Stimulated activated CD4-positive, alpha-beta T cell treated with anti-CD3 and anti-CD28 coated beads, Interleukin-15, amount 100 ng/mL, for 24 hours (primary cell): ENCODE results near the gene TRIO.
A peak's percentile ranks its signal among the peaks of the same experiment; 100 is the strongest.

Experiments
- DNase-seq: peaks from one replicate; pipeline ENCODE4 v3.0.0-alpha.2; 2020

TRIO gene

GRCh38 chr5:14341571-14342230 is 198.6 kb downstream of the TRIO start:
- no peak for DNase-seq

- no peak for DNase-seq
These were observed 199.2 kb downstream of the TRIO start for GRCh38 chr5:14342306-14342705.

- no peak for DNase-seq
These were observed 200.2 kb downstream of the TRIO start for GRCh38 chr5:14343376-14343775.

GRCh38 chr5:14347522-14347921 is 204.4 kb downstream of the TRIO start:
- no peak for DNase-seq

GRCh38 chr5:14348142-14348541 is 205.0 kb downstream of the TRIO start:
- DNase-seq: no peak

- DNase-seq: no peak
These were observed 205.9 kb downstream of the TRIO start for GRCh38 chr5:14349029-14349428.

- no peak for DNase-seq
These were observed 208.0 kb downstream of the TRIO start for GRCh38 chr5:14351086-14351661.

- peak; percentile 67 for DNase-seq
These were observed 208.9 kb downstream of the TRIO start for GRCh38 chr5:14351845-14352712.

- no peak for DNase-seq
These were observed 210.8 kb downstream of the TRIO start for GRCh38 chr5:14353726-14354474.

GRCh38 chr5:14355391-14355790 is 212.2 kb downstream of the TRIO start:
- DNase-seq: no peak

GRCh38 chr5:14356305-14356704 is 213.2 kb downstream of the TRIO start:
- DNase-seq: no peak

- DNase-seq: no peak
These were observed 214.3 kb downstream of the TRIO start for GRCh38 chr5:14357441-14357840.

GRCh38 chr5:14357851-14358250 is 214.7 kb downstream of the TRIO start:
- DNase-seq: no peak

GRCh38 chr5:14358536-14358935 is 215.4 kb downstream of the TRIO start:
- no peak for DNase-seq

GRCh38 chr5:14359069-14360043 is 216.2 kb downstream of the TRIO start:
- DNase-seq: no peak

GRCh38 chr5:14362491-14362890 is 219.3 kb downstream of the TRIO start:
- no peak for DNase-seq

- no peak for DNase-seq
These were observed 221.0 kb downstream of the TRIO start for GRCh38 chr5:14364096-14364495.

GRCh38 chr5:14364576-14365472 is 221.7 kb downstream of the TRIO start:
- peak; percentile 20 for DNase-seq

GRCh38 chr5:14365831-14366430 is 222.8 kb downstream of the TRIO start:
- DNase-seq: no peak

GRCh38 chr5:14366763-14367162 is 223.6 kb downstream of the TRIO start:
- no peak for DNase-seq
